ENCODE results near the gene PLAAT1. TPM values are rescaled to one million over a fixed set of nuclear protein-coding genes. Genes with fewer than 3 reads are reported as not detected.
A peak's percentile ranks its signal among the peaks of the same experiment; 100 is the strongest.

Gene PLAAT1
- 1 to 10 TPM in 1 of 4 donors, under 1 TPM in 1, not detected in 2; 0.54 to 2.7 TPM for total RNA-seq

DNA sequence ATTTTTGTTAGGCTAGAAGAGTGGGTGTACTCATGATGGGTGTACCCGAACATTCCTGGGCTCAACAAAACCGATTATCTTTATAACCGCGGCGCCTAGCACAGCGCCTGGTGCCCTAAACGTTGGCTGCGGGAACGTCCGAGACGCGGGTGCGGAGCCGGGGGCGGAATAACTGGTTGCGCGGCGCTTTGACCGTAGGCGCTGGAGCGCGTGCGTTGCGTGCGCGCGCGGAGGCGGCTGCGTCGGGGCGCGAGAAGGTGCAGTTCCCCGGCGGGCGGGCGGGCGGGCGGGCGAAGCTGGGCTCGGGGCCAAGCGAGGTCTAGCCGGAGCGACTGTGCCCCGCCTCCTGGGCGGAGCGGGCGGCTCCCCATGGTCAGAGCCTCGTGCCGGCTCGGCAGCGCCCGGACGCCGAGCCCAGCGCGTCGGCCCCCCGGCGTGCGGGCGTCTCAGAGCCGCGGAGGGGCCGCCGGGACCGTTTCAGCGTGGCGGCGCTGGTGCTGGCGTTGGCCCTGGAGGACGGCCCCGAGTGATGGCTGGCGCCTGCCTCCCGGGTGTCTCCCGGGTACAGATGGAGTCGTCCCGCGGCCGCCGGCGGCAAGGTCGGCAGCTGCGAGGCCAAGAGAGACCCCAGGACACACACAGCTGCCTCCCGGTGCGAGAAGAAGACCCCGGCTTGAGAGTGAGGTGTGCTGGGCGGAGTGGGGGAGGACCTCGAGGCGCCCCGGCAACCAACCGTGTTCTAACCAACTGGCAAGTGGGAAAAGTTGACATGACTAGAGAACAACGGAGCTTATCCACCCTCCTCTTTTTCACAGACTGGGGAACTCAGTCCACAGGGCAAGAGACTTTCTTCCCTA lies at the start of gene PLAAT1:
Gene PLAAT1 (plus strand): TSS at position 373 of the 857 bp plus-strand sequence. CDS start 14,429 bp downstream, outside the sequence.
- H3K27me3 ChIP-seq, result no peaks in the 10 kb centered on the region
- no peaks in the 10 kb centered on the region for H3K9me3 ChIP-seq
- ATAC-seq, result peak; percentile 94
- peaks cover 0 to 18% (median 0%) of the 10 kb centered on the region in 3 donors for H3K4me1 ChIP-seq
- no peaks in the 10 kb centered on the region for H3K36me3 ChIP-seq
- 0 to 7% methylated on average over 1 to 3 of the region's 93 CpGs for WGBS, 2 donors (ENCODE audit: low coverage in 1 of 2)
- H3K27ac ChIP-seq, result peak within 1 kb of the TSS in 3 of 4 donors; percentile 68 to 79 (median 69)
- TF ChIP-seq POLR2AphosphoS5 (IDR thresholded peaks at IDR 0.05), result no peak
- peak in 1 of 4 experiments; percentile 9 for TF ChIP-seq CTCF (IDR thresholded peaks at IDR 0.05)
- H3K4me3 ChIP-seq, result peak within 1 kb of the TSS; percentile 29 to 52

DNA sequence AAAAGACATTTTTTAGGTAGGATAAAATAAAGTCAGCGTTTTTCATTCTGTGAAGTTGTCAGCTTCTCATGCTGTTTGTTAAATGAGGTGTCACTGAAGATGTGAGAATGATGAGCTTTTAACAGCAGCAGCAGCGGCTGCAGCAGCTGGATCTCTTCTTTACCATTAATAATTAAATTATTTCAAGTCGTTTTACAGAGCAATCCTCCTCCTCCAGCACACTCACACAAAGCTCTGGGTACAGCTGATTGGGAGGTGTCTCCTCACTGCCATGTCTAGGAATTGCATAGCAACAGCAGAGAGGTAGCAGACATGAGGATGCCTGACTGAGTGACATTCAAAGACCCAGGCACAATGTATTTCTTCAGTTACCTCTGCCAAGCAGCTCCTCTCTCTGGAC lies 46.7 kb upstream of the PLAAT1 start:
- 0 to 10% methylated on average over 3 of the region's 3 CpGs for WGBS, 2 donors (ENCODE audit: low coverage in 1 of 2)

DNA sequence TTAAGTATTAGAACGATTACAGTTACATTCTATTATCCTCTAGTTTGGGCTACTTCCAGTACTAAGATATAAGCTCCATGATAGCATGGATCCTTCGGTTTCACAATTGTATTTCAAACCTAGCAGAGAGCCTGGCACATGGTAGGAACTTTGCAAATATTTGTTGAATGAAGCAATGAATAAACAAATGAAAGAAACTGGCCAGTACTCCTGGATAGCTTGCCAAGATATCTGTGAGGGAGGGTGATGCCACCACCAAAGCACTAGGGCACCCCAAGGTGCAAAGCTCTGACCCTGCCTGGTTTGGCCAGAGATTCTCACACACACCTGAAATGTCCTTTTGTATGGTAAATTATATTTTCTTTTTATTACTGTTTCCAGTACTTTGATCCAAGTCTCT lies 44.3 kb upstream of the PLAAT1 start:
- Histone ChIP-seq H3K27me3 (peaks cover 3% of the 10 kb centered on the region), H3K9me3 (no peaks in the 10 kb centered on the region), H3K4me3 (no peak overlapping the region), H3K4me1 (no peaks in the 10 kb centered on the region), H3K36me3 (no peaks in the 10 kb centered on the region), H3K27ac (no peak overlapping the region)
- WGBS, 2 donors (ENCODE audit: low coverage in 1 of 2), result 66 to 75% methylated on average over 2 of the region's 2 CpGs
- no peak for TF ChIP-seq POLR2AphosphoS5 (IDR thresholded peaks at IDR 0.05)
- TF ChIP-seq POLR2A (IDR thresholded peaks at IDR 0.05), result no peak
- TF ChIP-seq EP300 (IDR thresholded peaks at IDR 0.05), result no peak
- no peak for TF ChIP-seq CTCF (IDR thresholded peaks at IDR 0.05)
- no peak for ATAC-seq

More for the DNA sequence above, 46.7 kb upstream of the PLAAT1 start:
- TF ChIP-seq EP300 (IDR thresholded peaks at IDR 0.05) (no peak), POLR2A (IDR thresholded peaks at IDR 0.05) (no peak), POLR2AphosphoS5 (IDR thresholded peaks at IDR 0.05) (no peak), CTCF (IDR thresholded peaks at IDR 0.05) (no peak)
- Histone ChIP-seq H3K9me3 (no peaks in the 10 kb centered on the region), H3K27ac (no peak overlapping the region), H3K4me3 (no peak overlapping the region), H3K36me3 (no peaks in the 10 kb centered on the region), H3K27me3 (peaks cover 4% of the 10 kb centered on the region), H3K4me1 (no peaks in the 10 kb centered on the region)
- ATAC-seq, result no peak

GRCh38 chr3:193207290-193208273 lies 33.4 kb upstream of the PLAAT1 start:
- Histone ChIP-seq H3K27ac (no peak overlapping the region), H3K36me3 (no peaks in the 10 kb centered on the region), H3K4me3 (no peak overlapping the region), H3K27me3 (no peaks in the 10 kb centered on the region), H3K4me1 (no peaks in the 10 kb centered on the region), H3K9me3 (no peaks in the 10 kb centered on the region)
- WGBS, 2 donors (ENCODE audit: low coverage in 1 of 2), result 28 to 46% methylated on average over 5 of the region's 5 CpGs
- TF ChIP-seq CTCF (IDR thresholded peaks at IDR 0.05) (no peak), POLR2A (IDR thresholded peaks at IDR 0.05) (no peak), EP300 (IDR thresholded peaks at IDR 0.05) (no peak), POLR2AphosphoS5 (IDR thresholded peaks at IDR 0.05) (no peak)
- no peak for ATAC-seq
